GM12891 (cell line): Measurements from ENCODE around the gene AP3S1.

Source experiments
- PAX5 ChIP-seq: IDR thresholded peaks from 2 replicates; pipeline ENCODE4 v1.6.1; 2011; ENCODE audit warnings: low read length, moderate library complexity, mild to moderate bottlenecking; ENCODE audit not compliant: insufficient read depth, severe bottlenecking
- POLR2A ChIP-seq: IDR thresholded peaks from 2 replicates; pipeline ENCODE4 v1.6.1; 2011; ENCODE audit warnings: low read depth, low read length, control low read depth
- POLR2AphosphoS5 ChIP-seq: IDR thresholded peaks from 2 replicates; pipeline ENCODE4 v1.6.1; 2011; ENCODE audit warnings: low read depth, low read length, control low read depth
- POU2F2 ChIP-seq: IDR thresholded peaks from 2 replicates; pipeline ENCODE4 v1.6.1; 2011; ENCODE audit warnings: low read depth, mild to moderate bottlenecking, control low read depth, low read length, moderate library complexity
- SPI1 ChIP-seq: IDR thresholded peaks from 2 replicates; pipeline ENCODE4 v1.6.1; 2011; ENCODE audit warnings: low read depth, low read length, control low read depth
- TAF1 ChIP-seq: IDR thresholded peaks from 2 replicates; pipeline ENCODE4 v1.6.1; 2011; ENCODE audit warnings: low read depth, low read length, control low read depth

DNA sequence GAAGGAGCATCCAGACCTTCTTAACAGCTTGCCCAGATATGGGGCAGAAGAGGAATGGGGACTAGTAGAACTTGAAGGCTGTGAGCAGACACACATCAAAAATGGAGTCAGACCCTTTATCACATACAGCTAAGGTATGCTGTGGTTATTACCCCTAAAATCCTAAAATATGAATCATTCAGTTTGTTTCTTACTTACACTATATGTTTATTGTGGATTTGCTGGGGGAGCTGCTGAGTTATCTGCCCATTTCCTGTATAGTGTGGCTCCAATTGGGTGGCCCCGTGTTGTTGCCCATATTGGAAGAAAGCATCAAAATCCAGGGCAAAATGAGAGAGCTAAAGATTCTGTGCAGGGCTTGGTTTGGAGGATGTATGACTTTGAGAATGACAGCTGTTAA is 56.9 kb downstream of the AP3S1 start:
- TF ChIP-seq POLR2AphosphoS5: no peak
- TF ChIP-seq POLR2A: no peak
- no peak for TF ChIP-seq TAF1
- TF ChIP-seq PAX5: no peak
- no peak for TF ChIP-seq POU2F2
- TF ChIP-seq SPI1: no peak
